Measurements from ENCODE around the gene FGF14.

FGF14 gene

GRCh38 chr13:101988140-101988539 is 413.7 kb downstream of the FGF14 start:
- Histone ChIP-seq H3K27me3 (ENCODE audit: insufficient read depth, poor library complexity, severe bottlenecking) (no peaks in the 10 kb centered on the region), H3K27ac (ENCODE audit: poor library complexity, severe bottlenecking) (no peak overlapping the region), H3K9me3 (ENCODE audit: severe bottlenecking) (no peaks in the 10 kb centered on the region), H3K4me3 (ENCODE audit: severe bottlenecking) (no peak overlapping the region), H3K36me3 (ENCODE audit: low read depth) (no peaks in the 10 kb centered on the region), H3K4me1 (ENCODE audit: insufficient read depth, poor library complexity, severe bottlenecking) (no peaks in the 10 kb centered on the region)
- TF ChIP-seq CTCF (IDR thresholded peaks at IDR 0.05; ENCODE audit: poor library complexity, severe bottlenecking): no peak
- no peak for DNase-seq (ENCODE audit: low spot score)
- no peak for ATAC-seq (ENCODE audit: low read depth)

- Histone ChIP-seq H3K36me3 (ENCODE audit: low read depth) (no peaks in the 10 kb centered on the region), H3K4me1 (ENCODE audit: insufficient read depth, poor library complexity, severe bottlenecking) (no peaks in the 10 kb centered on the region), H3K27me3 (ENCODE audit: insufficient read depth, poor library complexity, severe bottlenecking) (no peaks in the 10 kb centered on the region), H3K9me3 (ENCODE audit: severe bottlenecking) (no peaks in the 10 kb centered on the region), H3K4me3 (ENCODE audit: severe bottlenecking) (no peak overlapping the region), H3K27ac (ENCODE audit: poor library complexity, severe bottlenecking) (no peak overlapping the region)
- ATAC-seq (ENCODE audit: low read depth) (no peak), DNase-seq (ENCODE audit: low spot score) (no peak)
- TF ChIP-seq CTCF (IDR thresholded peaks at IDR 0.05; ENCODE audit: poor library complexity, severe bottlenecking): no peak
Observed at GRCh38 chr13:101986316-101986715, 415.5 kb downstream of the FGF14 start.

GRCh38 chr13:101985321-101985720 is 416.5 kb downstream of the FGF14 start:
- Histone ChIP-seq H3K4me1 (ENCODE audit: insufficient read depth, poor library complexity, severe bottlenecking) (no peaks in the 10 kb centered on the region), H3K27ac (ENCODE audit: poor library complexity, severe bottlenecking) (no peak overlapping the region), H3K27me3 (ENCODE audit: insufficient read depth, poor library complexity, severe bottlenecking) (no peaks in the 10 kb centered on the region), H3K36me3 (ENCODE audit: low read depth) (no peaks in the 10 kb centered on the region), H3K4me3 (ENCODE audit: severe bottlenecking) (no peak overlapping the region), H3K9me3 (ENCODE audit: severe bottlenecking) (no peaks in the 10 kb centered on the region)
- ATAC-seq (ENCODE audit: low read depth) (peak; percentile 68), DNase-seq (ENCODE audit: low spot score) (no peak)
- TF ChIP-seq CTCF (IDR thresholded peaks at IDR 0.05; ENCODE audit: poor library complexity, severe bottlenecking): no peak

- Histone ChIP-seq H3K27me3 (ENCODE audit: insufficient read depth, poor library complexity, severe bottlenecking) (no peaks in the 10 kb centered on the region), H3K9me3 (ENCODE audit: severe bottlenecking) (no peaks in the 10 kb centered on the region), H3K36me3 (ENCODE audit: low read depth) (no peaks in the 10 kb centered on the region), H3K4me3 (ENCODE audit: severe bottlenecking) (no peak overlapping the region), H3K27ac (ENCODE audit: poor library complexity, severe bottlenecking) (no peak overlapping the region), H3K4me1 (ENCODE audit: insufficient read depth, poor library complexity, severe bottlenecking) (no peaks in the 10 kb centered on the region)
- ATAC-seq (ENCODE audit: low read depth): no peak
- no peak for TF ChIP-seq CTCF (IDR thresholded peaks at IDR 0.05; ENCODE audit: poor library complexity, severe bottlenecking)
- DNase-seq (ENCODE audit: low spot score): no peak
Observed at GRCh38 chr13:101982903-101983302, 418.9 kb downstream of the FGF14 start.

GRCh38 chr13:101979825-101980224 is 422.0 kb downstream of the FGF14 start:
- Histone ChIP-seq H3K4me1 (ENCODE audit: insufficient read depth, poor library complexity, severe bottlenecking) (no peaks in the 10 kb centered on the region), H3K27me3 (ENCODE audit: insufficient read depth, poor library complexity, severe bottlenecking) (no peaks in the 10 kb centered on the region), H3K9me3 (ENCODE audit: severe bottlenecking) (no peaks in the 10 kb centered on the region), H3K27ac (ENCODE audit: poor library complexity, severe bottlenecking) (no peak overlapping the region), H3K36me3 (ENCODE audit: low read depth) (no peaks in the 10 kb centered on the region), H3K4me3 (ENCODE audit: severe bottlenecking) (no peak overlapping the region)
- no peak for TF ChIP-seq CTCF (IDR thresholded peaks at IDR 0.05; ENCODE audit: poor library complexity, severe bottlenecking)
- ATAC-seq (ENCODE audit: low read depth) (no peak), DNase-seq (ENCODE audit: low spot score) (no peak)
